Fibroblast of skin of left quadriceps (primary cell): ENCODE results near the gene CEP68.
"Not testable (repeated sequence)": the region's sequence is repeated elsewhere in the genome, so short reads cannot be mapped to it uniquely, and the experiment has no call there.

ENCODE experiments used
- DNase-seq, 2 experiments: peaks; one replicate each; pipeline ENCODE4 v3.0.0-alpha.2; 2013; ENCODE audit warnings: low read depth in 2 of 2

CEP68 gene

DNA sequence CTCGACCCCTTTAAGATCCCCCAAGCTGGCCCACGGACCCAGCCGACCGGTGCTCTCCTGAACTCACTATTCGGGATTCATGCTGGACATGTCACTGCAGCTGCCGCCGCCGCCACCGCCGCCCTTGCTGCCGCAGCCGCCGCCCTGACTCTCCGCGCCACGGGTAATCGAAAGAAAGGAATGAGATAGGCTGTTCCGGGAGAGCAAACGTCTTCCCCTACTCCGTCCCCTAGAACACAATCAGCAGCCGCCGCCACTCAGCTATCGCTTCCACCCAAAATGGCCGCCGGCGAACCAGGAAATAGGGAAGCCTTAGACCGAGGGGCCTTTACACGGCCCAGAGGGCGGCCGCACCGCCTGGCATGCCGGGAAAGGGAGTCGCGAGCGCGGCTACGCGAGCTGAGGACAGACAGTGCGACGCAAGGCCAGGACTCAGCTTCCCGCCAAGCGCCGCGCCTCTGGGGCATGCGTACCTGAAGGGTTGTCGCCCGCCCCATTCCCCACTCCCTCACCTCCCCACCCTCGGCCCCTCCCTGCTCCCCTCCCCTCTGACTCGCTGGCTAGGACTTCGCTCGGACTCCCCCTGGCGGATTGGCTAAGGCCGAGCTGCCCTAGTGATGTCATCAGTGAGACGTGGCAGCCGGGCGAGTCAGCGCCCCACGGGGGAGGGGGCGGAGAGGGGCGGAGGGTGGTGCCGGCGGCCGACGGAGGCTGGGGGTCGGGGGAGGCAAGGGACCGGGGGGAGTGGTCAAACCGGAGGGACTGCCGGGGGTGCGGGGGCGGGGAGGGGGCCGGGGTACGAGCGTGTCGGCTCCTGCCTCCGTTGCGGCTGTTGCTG lies 73.8 kb downstream of the CEP68 start, which contains the start of gene RAB1A:
RAB1A (minus strand) TSS at position 281 of the 838 bp plus-strand sequence; CDS start at position 90, 191 bp downstream.
- peak; percentile 99 for DNase-seq

DNA sequence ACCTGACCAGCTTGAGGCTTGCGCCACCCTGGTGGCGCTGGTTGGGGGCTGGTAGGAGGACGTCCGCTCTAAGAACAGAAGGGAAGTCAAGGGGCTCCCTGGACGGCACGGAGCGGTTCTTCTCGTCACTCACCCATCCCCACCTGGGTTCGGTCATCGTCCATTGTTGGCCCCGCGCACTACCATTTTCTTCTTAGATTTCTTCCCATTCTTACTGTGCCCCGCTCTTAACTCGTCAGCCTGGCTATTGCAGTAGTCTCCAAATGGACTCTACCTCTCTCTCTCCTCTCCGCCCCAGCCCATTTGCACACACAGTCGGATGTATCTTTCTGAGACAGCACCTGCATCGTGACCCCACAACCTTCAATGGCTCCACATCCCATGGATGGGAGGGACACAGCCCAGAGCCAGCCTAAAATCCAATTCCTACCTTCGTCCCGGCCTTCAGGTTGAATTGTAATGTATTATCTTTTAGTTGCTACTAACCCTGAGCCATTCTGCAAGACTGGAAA lies 74.5 kb downstream of the CEP68 start:
- DNase-seq: no peak

DNA sequence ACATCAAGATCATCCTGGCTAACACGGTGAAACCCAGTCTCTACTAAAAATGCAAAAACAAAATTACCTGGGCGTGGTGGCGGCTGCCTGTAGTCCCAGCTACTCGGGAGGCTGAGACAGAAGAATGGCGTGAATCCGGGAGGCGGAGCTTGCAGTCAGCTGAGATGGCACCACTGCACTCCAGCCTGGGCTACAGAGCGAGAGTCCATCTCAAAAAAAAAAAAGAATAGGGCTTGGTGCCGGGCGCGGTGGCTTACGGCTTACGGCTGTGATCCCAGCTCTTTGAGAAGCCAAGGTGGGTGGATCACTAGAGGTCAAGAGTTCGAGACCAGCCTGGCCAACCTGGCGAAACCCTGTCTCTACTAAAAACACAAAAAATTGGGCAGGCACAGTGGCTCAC lies 76.7 kb downstream of the CEP68 start:
- DNase-seq: not testable (repeated sequence)

DNA sequence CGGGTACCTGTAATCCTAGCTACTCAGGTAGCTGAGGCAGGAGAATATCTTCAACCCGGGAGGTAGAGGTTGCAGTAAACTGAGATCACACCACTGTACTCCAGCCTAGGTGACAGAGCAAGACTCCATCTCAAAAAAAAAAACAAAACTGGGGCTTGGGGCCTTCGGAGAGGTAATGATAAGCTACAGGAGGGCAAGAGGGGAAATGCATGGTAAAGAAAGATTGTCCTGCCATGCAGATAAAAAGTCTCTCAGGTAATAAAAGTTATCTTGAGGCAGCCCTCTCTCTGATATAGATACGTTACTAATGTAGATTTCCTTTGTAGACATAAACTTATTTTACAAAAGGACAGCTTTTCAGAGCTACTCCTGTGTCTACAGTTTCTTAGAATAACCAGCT lies 77.4 kb downstream of the CEP68 start:
- DNase-seq: no peak

DNA sequence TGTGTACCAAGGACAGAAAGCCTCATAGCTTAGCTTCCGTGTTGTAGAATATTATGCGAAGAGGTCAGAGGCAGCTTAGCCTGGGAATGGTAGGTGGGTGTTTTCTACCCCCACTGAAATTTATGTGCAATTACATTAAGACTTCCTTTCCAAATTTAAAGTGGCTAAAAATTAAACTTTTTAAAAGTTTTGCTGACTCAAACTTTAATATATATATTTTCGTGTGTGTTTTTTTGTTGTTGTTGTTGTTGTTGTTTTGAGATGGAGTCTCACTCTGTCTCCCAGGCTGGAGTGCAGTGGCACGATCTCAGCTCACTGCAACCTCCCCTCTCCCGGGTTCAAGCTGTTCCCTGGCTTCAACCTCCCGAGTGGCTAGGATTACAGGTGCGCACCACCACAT lies 77.9 kb downstream of the CEP68 start:
- DNase-seq: no peak

DNA sequence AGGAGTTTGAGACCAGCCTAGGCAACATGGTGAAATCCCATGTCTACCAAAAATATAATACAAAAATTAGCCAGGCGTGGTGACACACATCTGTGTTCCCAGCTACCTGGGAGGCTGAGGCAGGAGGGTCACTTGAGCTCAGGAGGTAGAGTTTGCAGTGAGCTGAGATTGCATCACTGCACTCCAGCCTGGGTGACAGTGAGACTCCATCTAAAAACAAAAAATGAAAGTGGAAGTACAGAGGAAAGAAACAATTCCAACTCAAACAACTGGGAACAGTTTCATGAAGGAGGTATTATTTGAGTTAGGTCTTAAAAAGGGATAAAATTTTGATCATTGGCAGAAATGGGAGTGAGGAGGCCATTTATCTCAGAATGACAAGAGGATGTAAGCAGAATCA lies 80.0 kb downstream of the CEP68 start:
- DNase-seq: no peak
